GM23338 (cell line): ENCODE results near the gene WNK2. TPM values are rescaled to one million over a fixed set of nuclear protein-coding genes. Genes with fewer than 3 reads are reported as not detected.

Experiments used
- ATAC-seq: fragments of 200-7000 bp; cut with Tn5 transposase; 3 replicates; pipeline ENCODE4 v1.9.1; 2020
- DNase-seq: peaks from one replicate; pipeline ENCODE4 v3.0.0-alpha.2; 2015; ENCODE audit warnings: low spot score
- H2AFZ ChIP-seq: fragments of 200-600 bp; sonication (generic); 2 replicates; pipeline ENCODE4 v1.8.0; 2016; ENCODE audit warnings: antibody characterized with exemption, mild to moderate bottlenecking, moderate library complexity
- H3F3A ChIP-seq: fragments of 200-600 bp; sonication (generic); replicated peaks from 2 replicates; pipeline ENCODE4 v1.8.0; 2017; ENCODE audit warnings: antibody characterized with exemption, mixed run types, low read depth
- H3K27ac ChIP-seq: fragments of 200-600 bp; sonication (generic); 2 replicates; pipeline ENCODE4 v1.6.1; 2016; ENCODE audit warnings: low read depth
- H3K27me3 ChIP-seq: fragments of 200-600 bp; sonication (generic); 2 replicates; pipeline ENCODE4 v1.8.0; 2016; ENCODE audit warnings: mild to moderate bottlenecking, mixed run types, moderate library complexity; ENCODE audit not compliant: insufficient read depth
- H3K36me3 ChIP-seq: fragments of 200-600 bp; sonication (generic); 2 replicates; pipeline ENCODE4 v1.8.0; 2016; ENCODE audit warnings: mild to moderate bottlenecking; ENCODE audit not compliant: insufficient read depth
- H3K4me1 ChIP-seq: fragments of 200-600 bp; sonication (generic); 2 replicates; pipeline ENCODE4 v1.8.0; 2016; ENCODE audit warnings: mild to moderate bottlenecking, moderate library complexity; ENCODE audit not compliant: insufficient read depth
- H3K4me2 ChIP-seq: fragments of 200-600 bp; sonication (generic); 2 replicates; pipeline ENCODE4 v1.7.1; 2017; ENCODE audit warnings: mixed run types
- H3K4me3 ChIP-seq: fragments of 200-600 bp; sonication (generic); 2 replicates; pipeline ENCODE4 v1.6.1; 2016; ENCODE audit warnings: mixed run types
- H3K79me2 ChIP-seq: fragments of 200-600 bp; sonication (generic); replicated peaks from 2 replicates; pipeline ENCODE4 v1.8.0; 2017; ENCODE audit warnings: mild to moderate bottlenecking; ENCODE audit not compliant: insufficient read depth
- H3K9me2 ChIP-seq: fragments of 200-600 bp; sonication (generic); 2 replicates; pipeline ENCODE4 v1.8.0; 2017; ENCODE audit not compliant: insufficient read depth
- H4K20me1 ChIP-seq: fragments of 200-600 bp; sonication (generic); replicated peaks from 2 replicates; pipeline ENCODE4 v1.8.0; 2017; ENCODE audit warnings: mild to moderate bottlenecking; ENCODE audit not compliant: insufficient read depth
- H3K27ac Mint-ChIP-seq: 2 replicates; pipeline ENCODE4 v1.8.0; 2020; ENCODE audit warnings: inconsistent platforms, mild to moderate bottlenecking, moderate library complexity, mixed read lengths
- H3K27me3 Mint-ChIP-seq: 3 replicates; pipeline ENCODE4 v1.8.0; 2022; ENCODE audit warnings: low read depth, mild to moderate bottlenecking, moderate library complexity, mixed read lengths, inconsistent platforms; ENCODE audit not compliant: insufficient read depth, poor library complexity
- H3K36me3 Mint-ChIP-seq: 3 replicates; pipeline ENCODE4 v1.8.0; 2021; ENCODE audit warnings: low read depth, mild to moderate bottlenecking, inconsistent platforms, moderate library complexity, mixed read lengths
- H3K4me1 Mint-ChIP-seq: 3 replicates; pipeline ENCODE4 v1.8.0; 2020; ENCODE audit warnings: mild to moderate bottlenecking, inconsistent platforms, mixed read lengths
- H3K4me3 Mint-ChIP-seq: 3 replicates; pipeline ENCODE4 v1.8.0; 2021; ENCODE audit warnings: moderate library complexity, mild to moderate bottlenecking, inconsistent platforms, mixed read lengths
- H3K9me3 Mint-ChIP-seq: 3 replicates; pipeline ENCODE4 v1.8.0; 2020; ENCODE audit warnings: moderate library complexity, mild to moderate bottlenecking, inconsistent platforms, mixed read lengths
- CREB1 ChIP-seq: fragments of 250-450 bp; sonication (Bioruptor Pico); IDR thresholded peaks from 2 replicates; pipeline ENCODE4 v1.5.0; 2020; ENCODE audit warnings: low read depth, mild to moderate bottlenecking, moderate library complexity
- JUNB ChIP-seq: IDR thresholded peaks from one replicate; pipeline ENCODE4 v1.6.1; 2016; ENCODE audit warnings: antibody characterized with exemption; ENCODE audit not compliant: unreplicated experiment
- REST ChIP-seq: IDR thresholded peaks from one replicate; pipeline ENCODE4 v1.6.1; 2018; ENCODE audit warnings: antibody characterized with exemption; ENCODE audit not compliant: unreplicated experiment
- STAT1 ChIP-seq: IDR thresholded peaks from one replicate; pipeline ENCODE4 v1.6.1; 2016; ENCODE audit warnings: antibody characterized with exemption; ENCODE audit not compliant: unreplicated experiment
- ZNF331 ChIP-seq: fragments of 250-450 bp; sonication (Bioruptor Pico); IDR thresholded peaks from 2 replicates; pipeline ENCODE4 v1.5.0; 2020; ENCODE audit warnings: low read depth, mild to moderate bottlenecking, moderate library complexity
- polyA plus RNA-seq: library from polyadenylated mRNA; unstranded; fragments of >200 nt; fragmentation: Nextera tagmentation; extraction: Ambion mirVana; gene quantifications from 2 replicates; pipeline ENCODE4 v1.2.1, GENCODE V29; 2016
- total RNA-seq: library from RNA; depleted of rRNA; stranded (reverse); fragments of >200 nt; shearing (Covaris generic); gene quantifications from 2 replicates; pipeline ENCODE4 v1.2.3, GENCODE V29; 2014
- TF ChIP-seq, protein P1 (sequence below): fragments of 250-450 bp; sonication (Bioruptor Pico); IDR thresholded peaks from 2 replicates; pipeline ENCODE4 v1.5.0; 2020; ENCODE audit warnings: mild to moderate bottlenecking, moderate library complexity

WNK2 gene
- total and polyA plus RNA-seq, 2 experiments from 2014 or later = 56.4 to 102 TPM

- TF ChIP-seq, protein P1, sequence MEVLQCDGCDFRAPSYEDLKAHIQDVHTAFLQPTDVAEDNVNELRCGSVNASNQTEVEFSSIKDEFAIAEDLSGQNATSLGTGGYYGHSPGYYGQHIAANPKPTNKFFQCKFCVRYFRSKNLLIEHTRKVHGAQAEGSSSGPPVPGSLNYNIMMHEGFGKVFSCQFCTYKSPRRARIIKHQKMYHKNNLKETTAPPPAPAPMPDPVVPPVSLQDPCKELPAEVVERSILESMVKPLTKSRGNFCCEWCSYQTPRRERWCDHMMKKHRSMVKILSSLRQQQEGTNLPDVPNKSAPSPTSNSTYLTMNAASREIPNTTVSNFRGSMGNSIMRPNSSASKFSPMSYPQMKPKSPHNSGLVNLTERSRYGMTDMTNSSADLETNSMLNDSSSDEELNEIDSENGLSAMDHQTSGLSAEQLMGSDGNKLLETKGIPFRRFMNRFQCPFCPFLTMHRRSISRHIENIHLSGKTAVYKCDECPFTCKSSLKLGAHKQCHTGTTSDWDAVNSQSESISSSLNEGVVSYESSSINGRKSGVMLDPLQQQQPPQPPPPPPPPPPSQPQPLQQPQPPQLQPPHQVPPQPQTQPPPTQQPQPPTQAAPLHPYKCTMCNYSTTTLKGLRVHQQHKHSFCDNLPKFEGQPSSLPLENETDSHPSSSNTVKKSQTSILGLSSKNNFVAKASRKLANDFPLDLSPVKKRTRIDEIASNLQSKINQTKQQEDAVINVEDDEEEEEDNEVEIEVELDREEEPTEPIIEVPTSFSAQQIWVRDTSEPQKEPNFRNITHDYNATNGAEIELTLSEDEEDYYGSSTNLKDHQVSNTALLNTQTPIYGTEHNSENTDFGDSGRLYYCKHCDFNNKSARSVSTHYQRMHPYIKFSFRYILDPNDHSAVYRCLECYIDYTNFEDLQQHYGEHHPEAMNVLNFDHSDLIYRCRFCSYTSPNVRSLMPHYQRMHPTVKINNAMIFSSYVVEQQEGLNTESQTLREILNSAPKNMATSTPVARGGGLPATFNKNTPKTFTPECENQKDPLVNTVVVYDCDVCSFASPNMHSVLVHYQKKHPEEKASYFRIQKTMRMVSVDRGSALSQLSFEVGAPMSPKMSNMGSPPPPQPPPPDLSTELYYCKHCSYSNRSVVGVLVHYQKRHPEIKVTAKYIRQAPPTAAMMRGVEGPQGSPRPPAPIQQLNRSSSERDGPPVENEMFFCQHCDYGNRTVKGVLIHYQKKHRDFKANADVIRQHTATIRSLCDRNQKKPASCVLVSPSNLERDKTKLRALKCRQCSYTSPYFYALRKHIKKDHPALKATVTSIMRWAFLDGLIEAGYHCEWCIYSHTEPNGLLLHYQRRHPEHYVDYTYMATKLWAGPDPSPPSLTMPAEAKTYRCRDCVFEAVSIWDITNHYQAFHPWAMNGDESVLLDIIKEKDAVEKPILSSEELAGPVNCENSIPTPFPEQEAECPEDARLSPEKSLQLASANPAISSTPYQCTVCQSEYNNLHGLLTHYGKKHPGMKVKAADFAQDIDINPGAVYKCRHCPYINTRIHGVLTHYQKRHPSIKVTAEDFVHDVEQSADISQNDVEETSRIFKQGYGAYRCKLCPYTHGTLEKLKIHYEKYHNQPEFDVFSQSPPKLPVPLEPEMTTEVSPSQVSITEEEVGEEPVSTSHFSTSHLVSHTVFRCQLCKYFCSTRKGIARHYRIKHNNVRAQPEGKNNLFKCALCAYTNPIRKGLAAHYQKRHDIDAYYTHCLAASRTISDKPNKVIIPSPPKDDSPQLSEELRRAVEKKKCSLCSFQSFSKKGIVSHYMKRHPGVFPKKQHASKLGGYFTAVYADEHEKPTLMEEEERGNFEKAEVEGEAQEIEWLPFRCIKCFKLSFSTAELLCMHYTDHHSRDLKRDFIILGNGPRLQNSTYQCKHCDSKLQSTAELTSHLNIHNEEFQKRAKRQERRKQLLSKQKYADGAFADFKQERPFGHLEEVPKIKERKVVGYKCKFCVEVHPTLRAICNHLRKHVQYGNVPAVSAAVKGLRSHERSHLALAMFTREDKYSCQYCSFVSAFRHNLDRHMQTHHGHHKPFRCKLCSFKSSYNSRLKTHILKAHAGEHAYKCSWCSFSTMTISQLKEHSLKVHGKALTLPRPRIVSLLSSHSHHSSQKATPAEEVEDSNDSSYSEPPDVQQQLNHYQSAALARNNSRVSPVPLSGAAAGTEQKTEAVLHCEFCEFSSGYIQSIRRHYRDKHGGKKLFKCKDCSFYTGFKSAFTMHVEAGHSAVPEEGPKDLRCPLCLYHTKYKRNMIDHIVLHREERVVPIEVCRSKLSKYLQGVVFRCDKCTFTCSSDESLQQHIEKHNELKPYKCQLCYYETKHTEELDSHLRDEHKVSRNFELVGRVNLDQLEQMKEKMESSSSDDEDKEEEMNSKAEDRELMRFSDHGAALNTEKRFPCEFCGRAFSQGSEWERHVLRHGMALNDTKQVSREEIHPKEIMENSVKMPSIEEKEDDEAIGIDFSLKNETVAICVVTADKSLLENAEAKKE (CRISPR knock-in tag) = no peak
- TF ChIP-seq CREB1 (CRISPR knock-in tag) = no peak
- TF ChIP-seq STAT1 = no peak
- no peak for TF ChIP-seq JUNB
These were observed 42.9 kb downstream of the WNK2 start (continued) for GRCh38 chr9:93226819-93227218.

DNA sequence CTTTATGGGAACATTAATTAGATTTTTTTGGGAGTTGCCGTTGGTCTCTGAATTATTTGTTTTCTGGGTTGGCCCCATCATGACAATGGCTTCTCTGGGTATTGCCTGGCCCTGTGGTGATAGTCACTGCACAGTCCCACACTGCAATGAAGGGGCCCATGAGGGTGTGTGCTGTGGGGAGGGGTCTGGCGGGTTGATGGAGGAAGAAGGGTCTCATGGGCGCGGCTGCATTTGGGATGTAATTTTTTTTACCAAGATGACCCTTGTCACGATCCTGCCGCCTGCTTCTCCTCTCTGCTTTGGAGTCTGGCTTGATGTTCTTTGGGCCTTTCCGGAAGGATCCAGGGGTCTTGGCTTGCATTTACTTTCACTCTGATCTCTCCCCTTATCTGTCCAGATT, 44.1 kb downstream of the WNK2 start:
- H3K4me2 ChIP-seq = no peak overlapping the region
- Mint-ChIP-seq H3K9me3 (no peaks in the 10 kb centered on the region; the same call in 2 of the 3 replicates), H3K27me3 (peaks cover 11% of the 10 kb centered on the region), H3K4me1 (peaks cover 26% of the 10 kb centered on the region), H3K27ac (no peak overlapping the region; the same call in 1 of the 2 replicates), H3K36me3 (no peaks in the 10 kb centered on the region; the same call in 2 of the 3 replicates), H3K4me3 (no peak overlapping the region)
- no peak overlapping the region for H3K27ac ChIP-seq
- no peaks in the 10 kb centered on the region for H3F3A ChIP-seq
- H3K79me2 ChIP-seq = peaks cover 36% of the 10 kb centered on the region; the same call in 1 of the 2 replicates
- no peak overlapping the region for H3K4me3 ChIP-seq
- H3K4me1 ChIP-seq = 0 out of 2 replicates have a peak, but pooled peaks cover 4% of the 10 kb centered on the region
- no peak overlapping the region for H2AFZ ChIP-seq
- peaks cover 7% of the 10 kb centered on the region for H4K20me1 ChIP-seq
- no peaks in the 10 kb centered on the region; the same call in 1 of the 2 replicates for H3K36me3 ChIP-seq
- ATAC-seq (no peak), DNase-seq (no peak)
- H3K27me3 ChIP-seq = no peaks in the 10 kb centered on the region
- TF ChIP-seq STAT1 (no peak), ZNF331 (no peak), REST (no peak)
- H3K9me2 ChIP-seq = no peaks in the 10 kb centered on the region
